Superior temporal gyrus (tissue), 1 donor: ENCODE data around the gene GPANK1.

Experiments used
- DNase-seq: peaks from one replicate; pipeline ENCODE4 v3.0.0-alpha.2; 2016; ENCODE audit errors: extremely low spot score

Gene GPANK1

GRCh38 chr6:31640612-31641011 is 24.2 kb downstream of the GPANK1 start:
- no peak for DNase-seq

GRCh38 chr6:31639449-31639861 is 25.3 kb downstream of the GPANK1 start:
- no peak for DNase-seq

DNA sequence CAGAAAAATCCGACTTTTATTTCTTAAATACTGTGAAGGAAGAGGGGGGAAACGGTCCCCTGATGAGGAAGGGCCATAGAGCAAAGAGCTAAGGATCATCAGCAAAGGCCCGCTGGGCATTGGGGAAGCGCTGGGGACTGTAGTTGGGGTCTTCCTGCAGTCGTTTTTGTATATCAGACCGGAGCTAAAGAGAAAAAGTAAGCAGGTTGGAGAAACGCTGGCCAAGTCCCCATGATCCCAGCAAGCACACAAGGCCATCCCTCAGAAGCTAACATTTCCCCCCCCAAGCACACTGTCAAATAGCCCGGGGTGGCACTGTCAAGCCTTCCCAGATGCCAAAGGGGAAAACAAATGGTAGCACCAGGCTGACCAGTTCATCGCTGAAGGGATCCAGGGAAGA is 25.8 kb downstream of the GPANK1 start:
- no peak for DNase-seq

- DNase-seq, result no peak
Observed at GRCh38 chr6:31636698-31637596, 27.9 kb downstream of the GPANK1 start.

GRCh38 chr6:31634969-31635575 is 29.7 kb downstream of the GPANK1 start:
- DNase-seq, result no peak

DNA sequence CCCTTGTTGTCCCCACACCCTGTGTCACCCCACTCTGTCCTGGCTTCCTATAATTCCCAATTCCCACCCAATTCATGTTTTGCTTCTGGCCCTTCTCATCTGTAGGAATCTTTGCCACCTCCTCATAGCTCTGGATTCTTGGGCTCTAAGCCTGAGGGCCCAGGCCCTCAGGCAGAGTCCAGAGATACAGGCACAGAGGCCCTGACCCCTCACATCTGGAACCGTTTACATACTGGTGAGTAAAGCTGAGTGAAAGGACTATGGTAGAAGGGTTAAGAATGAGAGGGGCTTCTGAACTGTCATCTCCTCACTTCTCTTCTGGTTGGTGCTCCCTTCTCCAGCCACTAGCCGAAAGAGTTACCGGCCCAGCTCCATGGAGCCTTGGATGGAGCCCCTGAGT is 30.7 kb downstream of the GPANK1 start:
- no peak for DNase-seq

GRCh38 chr6:31633447-31633846 is 31.4 kb downstream of the GPANK1 start:
- no peak for DNase-seq

GRCh38 chr6:31632279-31632946 is 32.4 kb downstream of the GPANK1 start:
- no peak for DNase-seq

GRCh38 chr6:31631681-31632278 is 33.0 kb downstream of the GPANK1 start:
- no peak for DNase-seq

DNA sequence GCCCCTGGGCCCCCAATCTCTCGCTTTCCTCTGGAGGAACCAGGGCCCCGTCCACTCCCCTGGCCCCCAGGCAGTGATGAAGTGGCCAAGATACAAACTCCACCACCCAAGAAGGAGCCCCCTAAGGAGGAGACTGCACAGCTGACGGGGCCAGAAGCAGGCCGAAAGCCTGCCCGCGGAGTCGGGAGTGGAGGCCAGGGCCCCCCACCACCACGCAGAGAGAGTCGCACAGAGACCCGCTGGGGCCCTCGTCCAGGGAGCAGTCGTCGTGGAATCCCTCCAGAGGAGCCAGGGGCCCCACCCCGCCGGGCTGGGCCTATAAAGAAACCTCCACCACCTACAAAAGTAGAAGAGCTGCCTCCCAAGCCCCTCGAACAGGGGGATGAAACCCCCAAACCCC is 33.6 kb downstream of the GPANK1 start:
- DNase-seq, result no peak

DNA sequence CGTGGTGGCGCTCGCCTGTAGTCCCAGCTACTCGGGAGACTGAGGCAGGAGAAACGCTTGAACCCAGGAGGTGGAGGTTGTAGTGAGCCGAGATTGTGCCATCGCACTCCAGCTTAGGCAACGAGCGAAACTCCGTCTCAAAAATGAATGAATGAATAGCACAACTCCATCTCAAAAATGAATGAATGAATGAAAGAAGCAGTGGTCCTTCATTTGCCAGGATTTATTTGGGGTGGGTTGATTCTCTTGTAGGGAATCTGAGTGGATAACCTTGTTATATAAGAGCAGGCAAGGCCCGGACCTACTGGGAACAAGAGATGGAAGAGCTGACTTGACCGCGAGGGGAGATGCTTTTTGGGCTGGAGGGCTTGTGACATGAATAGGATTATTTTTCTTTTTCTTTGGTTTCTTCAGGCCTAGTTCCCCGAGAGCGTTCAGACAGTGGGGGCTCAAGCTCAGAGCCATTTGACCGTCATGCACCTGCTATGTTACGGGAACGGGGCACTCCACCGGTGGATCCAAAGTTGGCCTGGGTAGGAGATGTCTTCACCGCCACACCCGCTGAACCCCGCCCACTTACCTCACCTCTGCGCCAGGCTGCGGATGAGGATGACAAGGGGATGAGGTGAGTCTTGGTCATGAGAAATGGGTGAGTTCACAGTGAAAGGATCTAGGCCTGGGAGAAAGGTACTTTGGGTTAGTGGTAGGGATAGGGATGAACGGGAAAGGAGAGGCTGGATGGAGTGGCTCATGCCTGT is 34.4 kb downstream of the GPANK1 start:
- DNase-seq, result no peak

GRCh38 chr6:31629014-31629413 is 35.8 kb downstream of the GPANK1 start:
- DNase-seq, result no peak

GRCh38 chr6:31627690-31628287 is 37.0 kb downstream of the GPANK1 start:
- no peak for DNase-seq

- no peak for DNase-seq
Observed at GRCh38 chr6:31626952-31627351, 37.8 kb downstream of the GPANK1 start.

GRCh38 chr6:31624070-31624469 is 40.7 kb downstream of the GPANK1 start:
- no peak for DNase-seq

- DNase-seq, result no peak
Observed at GRCh38 chr6:31622684-31623091, 42.1 kb downstream of the GPANK1 start.

DNA sequence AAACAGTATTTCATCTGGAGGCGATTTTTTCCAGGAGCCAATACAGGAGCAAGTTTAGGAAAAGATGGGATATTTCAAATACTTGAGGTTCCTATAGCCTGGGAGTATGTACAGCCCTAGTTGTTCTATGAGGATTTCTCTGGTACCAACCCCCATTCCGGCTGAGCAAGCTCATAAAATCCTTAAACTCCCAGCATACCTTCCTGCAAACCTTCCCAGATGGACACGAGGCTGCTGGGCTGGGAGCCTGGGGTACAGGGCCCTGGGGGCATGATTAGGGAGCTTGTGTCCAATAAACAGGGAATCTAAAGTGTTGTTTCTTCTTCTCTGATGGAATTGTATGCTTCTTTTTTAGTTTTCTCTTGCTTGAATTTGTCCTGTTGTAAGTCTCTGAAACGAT is 42.8 kb downstream of the GPANK1 start:
- no peak for DNase-seq

DNA sequence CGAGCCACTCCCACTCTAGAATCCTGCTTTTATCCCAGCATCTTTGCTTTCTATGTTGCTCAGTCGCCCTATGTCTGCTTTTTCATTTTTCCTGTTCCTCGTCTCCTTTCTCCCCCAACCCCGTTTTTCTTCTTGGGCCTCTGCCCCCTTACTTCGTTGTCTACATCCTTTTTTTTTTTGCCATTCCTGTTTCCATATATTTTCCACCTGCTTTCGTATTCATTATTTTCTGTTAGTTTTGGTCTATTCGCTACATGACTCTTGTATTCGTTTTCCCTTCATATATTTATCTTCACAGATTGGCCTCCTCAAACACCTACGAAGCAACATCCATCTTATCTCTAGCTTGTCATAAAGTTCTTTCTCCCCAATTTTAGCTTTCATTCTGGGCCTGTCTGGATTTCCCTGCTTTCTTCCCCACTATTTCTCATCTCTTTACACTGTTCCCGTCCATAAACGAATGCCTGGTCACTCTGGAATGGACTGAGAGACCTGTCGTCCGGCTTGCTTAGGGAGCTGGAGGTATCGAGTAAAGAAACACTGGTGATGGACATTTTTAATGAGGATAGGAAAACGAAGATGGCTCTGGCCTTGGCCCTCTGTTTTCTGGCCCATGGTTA is 43.4 kb downstream of the GPANK1 start:
- DNase-seq, result peak; percentile 42

- peak; percentile 63 for DNase-seq
Observed at GRCh38 chr6:31620586-31621319, 44.0 kb downstream of the GPANK1 start, which contains the start of gene PRRC2A. TSS of gene PRRC2A (plus strand) at chr6:31620715. CDS start at chr6:31622790, 2,075 bp downstream.
